BJ (cell line): ENCODE measurements around the gene FOXS1. TPM values are rescaled to one million over a fixed set of nuclear protein-coding genes. Genes with fewer than 3 reads are reported as not detected.

Experiments
- CTCF ChIA-PET: fragments of 350-600 bp; formaldehyde crosslinking; extraction: SDS; loops from one replicate; lab custom pipeline; 2021; ENCODE audit warnings: antibody characterized with exemption, inconsistent platforms; lab: Yijun Ruan, JAX
- POLR2A ChIA-PET: fragments of 300-600 bp; sonication (Branson Sonifier 250); formaldehyde crosslinking; extraction: SDS; loops from one replicate; lab custom pipeline; 2021; ENCODE audit warnings: antibody characterized with exemption; lab: Charles Lee
- DNase-seq: peaks from one replicate; pipeline ENCODE4 v3.0.0-alpha.2; 2011; ENCODE audit warnings: low read depth
- H3K27me3 ChIP-seq: 2 replicates; pipeline ENCODE4 v1.6.0; 2011; ENCODE audit warnings: low read length; ENCODE audit not compliant: control insufficient read depth, insufficient read depth
- H3K36me3 ChIP-seq: 2 replicates; pipeline ENCODE4 v1.5.1; 2011; ENCODE audit warnings: low read length; ENCODE audit not compliant: control insufficient read depth, insufficient read depth
- H3K4me3 ChIP-seq: 2 replicates; pipeline ENCODE4 v1.5.1; 2011; ENCODE audit warnings: low read depth, mild to moderate bottlenecking, control low read depth, low read length
- CTCF ChIP-seq: IDR thresholded peaks from 2 replicates; pipeline ENCODE4 v1.5.1; 2011; ENCODE audit warnings: low read depth, mild to moderate bottlenecking, control low read depth, inconsistent platforms, low read length, moderate library complexity; ENCODE audit not compliant: insufficient read depth
- polyA plus RNA-seq: library from polyadenylated mRNA; depleted of rRNA; stranded (reverse); fragments of >200 nt; gene quantifications from 2 replicates; pipeline ENCODE4 v1.2.3, GENCODE V29; 2011

Gene FOXS1
- polyA plus RNA-seq, 1 experiment = 0.05 TPM

- TF ChIP-seq CTCF = no peak
- H3K4me3 ChIP-seq = no peak overlapping the region
- ChIA-PET POLR2A (no interaction called here), CTCF (interaction anchor here (0.8 to 8.2 kb wide), 6 partner anchors 10 to 204 kb away, joined by 3 to 105 read pairs (median 4); no protein-coding TSS in a partner anchor)
- no peak for DNase-seq
- H3K27me3 ChIP-seq = no peaks in the 10 kb centered on the region
- no peaks in the 10 kb centered on the region for H3K36me3 ChIP-seq
Measured at GRCh38 chr20:31827059-31827458, 18.3 kb downstream of the FOXS1 start.

DNA sequence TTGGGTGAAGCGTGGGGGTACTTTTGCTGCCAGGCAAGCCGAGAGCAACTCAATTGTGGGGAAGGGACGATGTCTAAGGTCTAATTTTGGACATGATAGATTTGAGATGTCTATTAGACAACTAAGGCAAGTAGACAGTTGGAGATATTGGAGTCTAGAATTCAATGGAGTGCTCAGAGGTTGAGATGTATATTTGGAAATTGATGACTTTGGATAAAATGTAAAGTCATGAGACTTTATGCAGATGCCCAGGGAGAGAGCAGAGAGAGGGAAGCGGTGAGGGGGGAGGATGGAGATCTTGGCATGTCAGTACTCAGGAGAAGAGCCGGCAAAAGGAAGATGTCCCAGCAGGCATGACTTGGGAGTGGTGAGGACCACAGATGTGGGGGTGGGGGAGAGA is 19.3 kb downstream of the FOXS1 start:
- no peak for DNase-seq
- ChIA-PET CTCF (interaction anchor here (0.9 to 8.2 kb wide), 6 partner anchors 9 to 205 kb away, joined by 3 to 180 read pairs (median 44); partner anchors contain the start of gene FOXS1), POLR2A (no interaction called here)
- Histone ChIP-seq H3K4me3 (no peak overlapping the region), H3K36me3 (no peaks in the 10 kb centered on the region), H3K27me3 (no peaks in the 10 kb centered on the region)
- no peak for TF ChIP-seq CTCF

DNA sequence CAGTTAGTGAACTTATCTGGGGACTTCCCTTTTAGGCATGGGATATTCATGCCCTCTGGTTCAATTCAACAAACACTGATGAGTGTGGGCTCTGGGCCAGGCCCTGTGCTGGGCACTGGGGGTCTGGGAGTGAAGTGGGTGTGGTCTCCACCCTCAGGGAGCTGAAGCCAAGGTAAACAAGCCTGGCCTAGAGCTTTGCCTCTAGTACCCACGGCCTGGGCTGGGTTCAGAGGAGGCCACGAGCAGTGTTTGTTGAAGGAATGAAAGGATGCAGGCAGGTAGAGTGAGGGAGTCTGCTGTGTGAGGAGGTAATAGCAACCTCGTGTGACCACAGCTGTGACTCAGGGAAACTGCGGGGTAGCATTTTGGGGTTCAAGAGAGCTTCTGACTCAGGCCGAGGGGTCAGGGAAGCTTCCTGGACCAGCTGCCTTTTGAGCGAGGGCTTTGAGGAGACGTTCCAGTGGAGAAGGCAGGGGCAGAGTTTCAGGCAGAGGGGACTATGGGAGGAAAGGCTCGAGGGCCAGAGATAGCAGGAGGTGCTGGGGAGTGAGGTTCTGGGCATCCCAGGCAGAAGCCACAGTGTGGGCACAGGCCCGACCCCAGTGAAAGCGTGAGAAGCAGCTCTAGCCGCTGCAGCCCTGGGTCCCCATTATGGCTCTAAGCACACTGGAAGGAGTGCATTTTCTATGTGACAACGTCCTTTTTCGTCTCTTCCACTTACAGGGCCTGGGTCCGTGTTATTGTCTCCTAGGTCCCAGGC is 20.7 kb downstream of the FOXS1 start:
- CTCF ChIA-PET = interaction anchor here (1.1 to 8.2 kb wide), 6 partner anchors 12 to 206 kb away, joined by 3 to 180 read pairs (median 52); partner anchors contain the start of gene FOXS1
- no peak for DNase-seq

GRCh38 chr20:31824125-31824485 is 21.3 kb downstream of the FOXS1 start:
- CTCF ChIA-PET = interaction anchor here (1.1 to 8.2 kb wide), 11 partner anchors 13 to 829 kb away, joined by 3 to 180 read pairs (median 5); partner anchors contain the start of gene FOXS1
- no peak for TF ChIP-seq CTCF
- H3K4me3 ChIP-seq = no peak overlapping the region
- no peaks in the 10 kb centered on the region for H3K36me3 ChIP-seq
- DNase-seq = no peak
- POLR2A ChIA-PET = no interaction called here
- no peaks in the 10 kb centered on the region for H3K27me3 ChIP-seq

More for the DNA sequence above, 20.7 kb downstream of the FOXS1 start:
- POLR2A ChIA-PET = no interaction called here
- TF ChIP-seq CTCF = no peak
- no peaks in the 10 kb centered on the region for H3K27me3 ChIP-seq
- no peaks in the 10 kb centered on the region for H3K36me3 ChIP-seq
- H3K4me3 ChIP-seq = no peak overlapping the region

- ChIA-PET CTCF (interaction anchor here (0.6 to 8.2 kb wide), 31 partner anchors 10 to 829 kb away, joined by 3 to 180 read pairs (median 4); partner anchors contain the start of genes FOXS1 and PDRG1), POLR2A (no interaction called here)
- no peak for TF ChIP-seq CTCF
- H3K36me3 ChIP-seq = no peaks in the 10 kb centered on the region
- no peak for DNase-seq
- H3K4me3 ChIP-seq = no peak overlapping the region
- no peaks in the 10 kb centered on the region for H3K27me3 ChIP-seq
Measured at GRCh38 chr20:31823360-31824124, 21.9 kb downstream of the FOXS1 start.
